ENCODE data around the gene TMEM51. TPM values are rescaled to one million over a fixed set of nuclear protein-coding genes. Genes with fewer than 3 reads are reported as not detected.
A peak's percentile ranks its signal among the peaks of the same experiment; 100 is the strongest.
"Not testable (repeated sequence)": the region's sequence is repeated elsewhere in the genome, so short reads cannot be mapped to it uniquely, and the experiment has no call there.

TMEM51 gene
- total RNA-seq, 2 donors from 2014 or later, result 26.5 to 36.9 TPM

- Histone ChIP-seq H3K36me3 (replicated peaks in 1 of 2; ENCODE audit: insufficient read depth in 1 of 2, low read depth in 2 of 2) (no peaks in the 10 kb centered on the region), H3K9me3 (no peaks in the 10 kb centered on the region), H3K27me3 (no peaks in the 10 kb centered on the region), H3K4me3 (no peak overlapping the region), H3K4me1 (peaks cover 94% of the 10 kb centered on the region), H3K27ac (peak overlapping the region in 3 of 4 donors; percentile 69 to 95 (median 79))
- ATAC-seq, result peak; percentile 22
- DNase-seq, result no peak
- TF ChIP-seq CTCF (IDR thresholded peaks at IDR 0.05), result no peak
- no peak for TF ChIP-seq POLR2A (IDR thresholded peaks at IDR 0.05)
- WGBS, 2 donors, result 23 to 29% methylated on average over 16 of the region's 16 CpGs
- intact Hi-C loops (cut with DNase I), result no loop called here
These were observed 19.1 kb downstream of the TMEM51 start for GRCh38 chr1:15172405-15173259.

- peak overlapping the region; percentile 48 to 95 (median 74) for H3K27ac ChIP-seq
These were observed 20.5 kb downstream of the TMEM51 start for GRCh38 chr1:15173863-15174614.

GRCh38 chr1:15174615-15174983 lies 21.1 kb downstream of the TMEM51 start:
- peak overlapping the region in 3 of 4 donors; percentile 69 to 95 (median 79) for H3K27ac ChIP-seq
- ATAC-seq, result no peak
- no peak overlapping the region for H3K4me3 ChIP-seq
- peaks cover 94% of the 10 kb centered on the region for H3K4me1 ChIP-seq
- no peaks in the 10 kb centered on the region for H3K27me3 ChIP-seq
- H3K36me3 ChIP-seq (replicated peaks in 1 of 2; ENCODE audit: insufficient read depth in 1 of 2, low read depth in 2 of 2), result no peaks in the 10 kb centered on the region
- H3K9me3 ChIP-seq, result no peaks in the 10 kb centered on the region
- intact Hi-C loops (cut with DNase I), result no loop called here
- DNase-seq, result no peak
- TF ChIP-seq CTCF (IDR thresholded peaks at IDR 0.05), result no peak
- TF ChIP-seq POLR2A (IDR thresholded peaks at IDR 0.05), result no peak
- WGBS, 2 donors, result 29 to 37% methylated on average over 3 of the region's 3 CpGs

More at GRCh38 chr1:15173863-15174614, 20.5 kb downstream of the TMEM51 start:
- no peak for DNase-seq
- H3K27me3 ChIP-seq, result no peaks in the 10 kb centered on the region
- no peak overlapping the region for H3K4me3 ChIP-seq
- no peak for TF ChIP-seq CTCF (IDR thresholded peaks at IDR 0.05)
- TF ChIP-seq POLR2A (IDR thresholded peaks at IDR 0.05), result no peak
- intact Hi-C loops (cut with DNase I), result no loop called here
- no peaks in the 10 kb centered on the region for H3K9me3 ChIP-seq
- WGBS, 2 donors, result 32 to 36% methylated on average over 11 of the region's 11 CpGs
- no peaks in the 10 kb centered on the region for H3K36me3 ChIP-seq (replicated peaks in 1 of 2; ENCODE audit: insufficient read depth in 1 of 2, low read depth in 2 of 2)
- no peak for ATAC-seq
- H3K4me1 ChIP-seq, result peaks cover 94% of the 10 kb centered on the region

- intact Hi-C loops (cut with DNase I); H3K36me3 ChIP-seq (replicated peaks in 1 of 2; ENCODE audit: insufficient read depth in 1 of 2, low read depth in 2 of 2); H3K27me3 ChIP-seq; H3K4me3 ChIP-seq; ATAC-seq; H3K9me3 ChIP-seq: not testable (repeated sequence)
- Histone ChIP-seq H3K27ac (peak overlapping the region in 3 of 4 donors; percentile 91 to 95 (median 94)), H3K4me1 (peaks cover 94% of the 10 kb centered on the region)
- DNase-seq, result peak in 1 of 4 donors; percentile 56
- 68 to 75% methylated on average over 4 to 6 of the region's 6 CpGs for WGBS, 2 donors
These were observed 22.0 kb downstream of the TMEM51 start for GRCh38 chr1:15175324-15176094.

- Histone ChIP-seq H3K9me3 (no peaks in the 10 kb centered on the region), H3K27me3 (no peaks in the 10 kb centered on the region), H3K4me1 (peaks cover 94% of the 10 kb centered on the region), H3K27ac (peak overlapping the region; percentile 91 to 97 (median 94)), H3K36me3 (replicated peaks in 1 of 2; ENCODE audit: insufficient read depth in 1 of 2, low read depth in 2 of 2) (no peaks in the 10 kb centered on the region), H3K4me3 (no peak overlapping the region)
- DNase-seq (no peak), ATAC-seq (no peak)
- WGBS, 2 donors, result 57 to 62% methylated on average over 7 of the region's 7 CpGs
- TF ChIP-seq POLR2A (IDR thresholded peaks at IDR 0.05) (no peak), CTCF (IDR thresholded peaks at IDR 0.05) (no peak)
- intact Hi-C loops (cut with DNase I), result no loop called here
These were observed 22.6 kb downstream of the TMEM51 start for GRCh38 chr1:15176120-15176519.

Data from body of pancreas (tissue), 4 donors.